Mesenchymal stem cell (in vitro differentiated cells and primary cell): ENCODE results near the gene HBA2.
"Not testable (repeated sequence)": the region's sequence is repeated elsewhere in the genome, so short reads cannot be mapped to it uniquely, and the experiment has no call there.

ENCODE experiments used
- DNase-seq: peaks from one replicate; pipeline ENCODE4 v3.0.0-alpha.2; 2013
- H2AFZ ChIP-seq: one replicate; pipeline ENCODE4 v1.6.1; 2013; ENCODE audit warnings: low read depth, mild to moderate bottlenecking, control low read depth, inconsistent platforms, low read length, moderate library complexity
- H2AK5ac ChIP-seq: 2 replicates; pipeline ENCODE4 v1.6.1; 2013; ENCODE audit warnings: low read length, moderate library complexity, mild to moderate bottlenecking, inconsistent platforms; ENCODE audit not compliant: severe bottlenecking
- H2BK120ac ChIP-seq: one replicate; pipeline ENCODE4 v1.6.1; 2013; ENCODE audit warnings: low read depth, mild to moderate bottlenecking, inconsistent platforms, low read length, moderate library complexity
- H2BK12ac ChIP-seq, 2 experiments: one replicate each; pipeline ENCODE4 v1.6.1; 2013; ENCODE audit warnings: inconsistent platforms in 2 of 2, low read length in 2 of 2, mild to moderate bottlenecking in 2 of 2, moderate library complexity in 2 of 2, control low read depth in 1 of 2
- H2BK15ac ChIP-seq: one replicate; pipeline ENCODE4 v1.6.1; 2013; ENCODE audit warnings: mild to moderate bottlenecking, low read depth, inconsistent platforms; ENCODE audit not compliant: poor library complexity, severe bottlenecking
- H2BK5ac ChIP-seq: 2 replicates; pipeline ENCODE4 v1.6.1; 2013; ENCODE audit warnings: low read depth, mild to moderate bottlenecking, low read length, control low read depth, inconsistent platforms; ENCODE audit not compliant: poor library complexity, severe bottlenecking
- H3K14ac ChIP-seq, 2 experiments: one replicate each; pipeline ENCODE4 v1.6.1; 2013; ENCODE audit warnings: inconsistent platforms in 2 of 2, low read length in 2 of 2, control low read depth in 1 of 2, mild to moderate bottlenecking in 1 of 2, moderate library complexity in 1 of 2
- H3K18ac ChIP-seq, 2 experiments: one replicate each; pipeline ENCODE4 v1.6.1; 2013; ENCODE audit warnings: inconsistent platforms in 2 of 2, low read length in 2 of 2, control low read depth in 1 of 2, low read depth in 1 of 2, mild to moderate bottlenecking in 1 of 2
- H3K23ac ChIP-seq, 2 experiments: one replicate each; pipeline ENCODE4 v1.6.1; 2013; ENCODE audit warnings: inconsistent platforms in 2 of 2, low read length in 2 of 2, mild to moderate bottlenecking in 2 of 2, moderate library complexity in 2 of 2, control low read depth in 1 of 2
- H3K27ac ChIP-seq: 2 replicates; pipeline ENCODE4 v1.5.1; 2013; ENCODE audit warnings: mild to moderate bottlenecking, moderate library complexity, low read length, control low read depth, inconsistent platforms; ENCODE audit not compliant: poor library complexity, severe bottlenecking
- H3K27me3 ChIP-seq, 2 experiments: 2 replicates each; pipeline versions ENCODE4 v1.6.1 to v1.7.0; 2013; ENCODE audit warnings: low read length in 2 of 2, mild to moderate bottlenecking in 2 of 2, moderate library complexity in 2 of 2, control low read depth in 1 of 2, inconsistent platforms in 1 of 2; ENCODE audit not compliant: control insufficient read depth in 1 of 2, insufficient read depth in 1 of 2
- H3K36me3 ChIP-seq, 2 experiments: 2 replicates each; pipeline versions ENCODE4 v1.6.1 to v1.7.0; 2013; ENCODE audit warnings: low read length in 2 of 2, control low read depth in 1 of 2, inconsistent platforms in 1 of 2, low read depth in 1 of 2, mild to moderate bottlenecking in 1 of 2; ENCODE audit not compliant: insufficient read depth in 2 of 2, control insufficient read depth in 1 of 2
- H3K4ac ChIP-seq, 2 experiments: one replicate each; pipeline ENCODE4 v1.6.1; 2013; ENCODE audit warnings: inconsistent platforms in 2 of 2, low read length in 2 of 2, mild to moderate bottlenecking in 2 of 2, moderate library complexity in 2 of 2, control low read depth in 1 of 2, low read depth in 1 of 2
- H3K4me1 ChIP-seq: 2 replicates; pipeline ENCODE4 v1.6.1; 2013; ENCODE audit warnings: low read depth, low read length, control low read depth; ENCODE audit not compliant: control insufficient read depth, insufficient read depth
- H3K4me2 ChIP-seq: 2 replicates; pipeline ENCODE4 v1.6.1; 2013; ENCODE audit warnings: low read length, mild to moderate bottlenecking, inconsistent platforms; ENCODE audit not compliant: poor library complexity, severe bottlenecking
- H3K4me3 ChIP-seq, 2 experiments: 2 replicates each; pipeline versions ENCODE4 v1.5.1 to v1.7.0; 2013; ENCODE audit warnings: low read length in 2 of 2, mild to moderate bottlenecking in 2 of 2, control low read depth in 1 of 2, low read depth in 1 of 2; ENCODE audit not compliant: insufficient read depth in 1 of 2
- H3K79me1 ChIP-seq: replicated peaks from 2 replicates; pipeline ENCODE4 v1.6.1; 2013; ENCODE audit warnings: mild to moderate bottlenecking, control low read depth, low read length, inconsistent platforms; ENCODE audit not compliant: poor library complexity, severe bottlenecking
- H3K9ac ChIP-seq: 2 replicates; pipeline ENCODE4 v1.7.0; 2013; ENCODE audit warnings: mild to moderate bottlenecking, low read length, moderate library complexity
- H3K9me3 ChIP-seq: 2 replicates; pipeline ENCODE4 v1.7.0; 2013; ENCODE audit warnings: mild to moderate bottlenecking, low read length; ENCODE audit not compliant: control insufficient read depth
- H4K8ac ChIP-seq: one replicate; pipeline ENCODE4 v1.6.1; 2013; ENCODE audit warnings: inconsistent platforms, mild to moderate bottlenecking, low read length, moderate library complexity
- H4K91ac ChIP-seq: one replicate; pipeline ENCODE4 v1.6.1; 2013; ENCODE audit warnings: mild to moderate bottlenecking, low read length, inconsistent platforms
- WGBS: methylation state at CpG from one replicate; pipeline ENCODE4 v1.1.7; 2013; ENCODE audit warnings: mixed read lengths; 5-methylcytosine and 5-hydroxymethylcytosine counted together

HBA2 gene

GRCh38 chr16:169014-169413 is 3.7 kb upstream of the HBA2 start:
- Histone ChIP-seq H4K8ac (no peak overlapping the region), H2AK5ac (no peak overlapping the region)
- 38% methylated on average over 3 of the region's 3 CpGs for WGBS

GRCh38 chr16:170088-170507 is 2.6 kb upstream of the HBA2 start:
- not testable (repeated sequence) for H3K36me3 ChIP-seq, H3K9ac ChIP-seq, H3K18ac ChIP-seq, H3K4me2 ChIP-seq, H3K27ac ChIP-seq, H2BK5ac ChIP-seq, H2BK15ac ChIP-seq, H2AFZ ChIP-seq, H2AK5ac ChIP-seq, H3K79me1 ChIP-seq, H2BK120ac ChIP-seq, H3K23ac ChIP-seq, H3K4ac ChIP-seq, H3K14ac ChIP-seq, H4K91ac ChIP-seq, H2BK12ac ChIP-seq, H4K8ac ChIP-seq, H3K9me3 ChIP-seq, H3K4me3 ChIP-seq
- H3K27me3 ChIP-seq = peaks cover 57 to 65% of the 10 kb centered on the region in 2 experiments
- H3K4me1 ChIP-seq = peaks cover 14% of the 10 kb centered on the region
- 0% methylated on average over 4 of the region's 5 CpGs for WGBS
- peak; percentile 33 for DNase-seq

More at GRCh38 chr16:169014-169413, 3.7 kb upstream of the HBA2 start:
- no peak overlapping the region for H3K23ac ChIP-seq
- DNase-seq = no peak
- no peak overlapping the region for H3K4ac ChIP-seq
- H2BK5ac ChIP-seq = no peak overlapping the region
- H2BK12ac ChIP-seq = no peak overlapping the region
- H2BK120ac ChIP-seq = no peak overlapping the region
- no peak overlapping the region for H3K14ac ChIP-seq
- no peak overlapping the region for H3K4me2 ChIP-seq
- no peaks in the 10 kb centered on the region for H3K79me1 ChIP-seq
- H3K27ac ChIP-seq = no peak overlapping the region
- H4K91ac ChIP-seq = no peak overlapping the region
- H3K18ac ChIP-seq = no peak overlapping the region
- H3K9me3 ChIP-seq = no peaks in the 10 kb centered on the region
- H3K36me3 ChIP-seq = no peaks in the 10 kb centered on the region
- H3K4me1 ChIP-seq = peaks cover 17% of the 10 kb centered on the region
- no peak overlapping the region for H3K4me3 ChIP-seq
- H2BK15ac ChIP-seq = no peak overlapping the region
- H3K27me3 ChIP-seq = peaks cover 57 to 59% of the 10 kb centered on the region in 2 experiments
- H2AFZ ChIP-seq = no peak overlapping the region
- no peak overlapping the region for H3K9ac ChIP-seq

GRCh38 chr16:170788-171187 is 1.9 kb upstream of the HBA2 start:
- peaks cover 58 to 65% of the 10 kb centered on the region in 2 experiments for H3K27me3 ChIP-seq
- 33% methylated on average over 1 of the region's 1 CpG for WGBS
- no peak for DNase-seq

GRCh38 chr16:173211-173854 is 657 bp downstream of the HBA2 start:
- H3K9ac ChIP-seq, H3K36me3 ChIP-seq, H2BK120ac ChIP-seq, H3K23ac ChIP-seq, H3K27ac ChIP-seq, H4K91ac ChIP-seq, H3K18ac ChIP-seq, H2BK5ac ChIP-seq, H4K8ac ChIP-seq, H2BK12ac ChIP-seq, H3K4me3 ChIP-seq, H3K4me2 ChIP-seq, H2AFZ ChIP-seq, H2AK5ac ChIP-seq, H3K79me1 ChIP-seq, H3K14ac ChIP-seq, H3K4ac ChIP-seq, H3K4me1 ChIP-seq, H2BK15ac ChIP-seq, DNase-seq, H3K9me3 ChIP-seq: not testable (repeated sequence)
- peaks cover 48 to 53% of the 10 kb centered on the region in 2 experiments for H3K27me3 ChIP-seq
- WGBS = 19% methylated on average over 11 of the region's 44 CpGs

More at GRCh38 chr16:170788-171187, 1.9 kb upstream of the HBA2 start:
- Histone ChIP-seq H3K4me2 (no peak overlapping the region), H4K91ac (no peak overlapping the region), H2BK120ac (no peak overlapping the region), H2AK5ac (no peak overlapping the region), H2BK5ac (no peak overlapping the region), H2BK15ac (no peak overlapping the region), H3K23ac (no peak overlapping the region), H2BK12ac (no peak overlapping the region), H2AFZ (no peak overlapping the region), H3K4me3 (no peak overlapping the region), H3K18ac (no peak overlapping the region), H3K27ac (no peak overlapping the region), H3K4me1 (peaks cover 7% of the 10 kb centered on the region), H3K4ac (no peak overlapping the region), H3K9me3 (no peaks in the 10 kb centered on the region), H3K36me3 (no peaks in the 10 kb centered on the region), H4K8ac (no peak overlapping the region), H3K14ac (no peak overlapping the region), H3K9ac (no peak overlapping the region), H3K79me1 (no peaks in the 10 kb centered on the region)
